ENCODE measurements around the gene PTPN20. TPM values are rescaled to one million over a fixed set of nuclear protein-coding genes. Genes with fewer than 3 reads are reported as not detected.

PTPN20 gene
- total RNA-seq, 1 experiment from 2014 or later: 9.5 TPM

DNA sequence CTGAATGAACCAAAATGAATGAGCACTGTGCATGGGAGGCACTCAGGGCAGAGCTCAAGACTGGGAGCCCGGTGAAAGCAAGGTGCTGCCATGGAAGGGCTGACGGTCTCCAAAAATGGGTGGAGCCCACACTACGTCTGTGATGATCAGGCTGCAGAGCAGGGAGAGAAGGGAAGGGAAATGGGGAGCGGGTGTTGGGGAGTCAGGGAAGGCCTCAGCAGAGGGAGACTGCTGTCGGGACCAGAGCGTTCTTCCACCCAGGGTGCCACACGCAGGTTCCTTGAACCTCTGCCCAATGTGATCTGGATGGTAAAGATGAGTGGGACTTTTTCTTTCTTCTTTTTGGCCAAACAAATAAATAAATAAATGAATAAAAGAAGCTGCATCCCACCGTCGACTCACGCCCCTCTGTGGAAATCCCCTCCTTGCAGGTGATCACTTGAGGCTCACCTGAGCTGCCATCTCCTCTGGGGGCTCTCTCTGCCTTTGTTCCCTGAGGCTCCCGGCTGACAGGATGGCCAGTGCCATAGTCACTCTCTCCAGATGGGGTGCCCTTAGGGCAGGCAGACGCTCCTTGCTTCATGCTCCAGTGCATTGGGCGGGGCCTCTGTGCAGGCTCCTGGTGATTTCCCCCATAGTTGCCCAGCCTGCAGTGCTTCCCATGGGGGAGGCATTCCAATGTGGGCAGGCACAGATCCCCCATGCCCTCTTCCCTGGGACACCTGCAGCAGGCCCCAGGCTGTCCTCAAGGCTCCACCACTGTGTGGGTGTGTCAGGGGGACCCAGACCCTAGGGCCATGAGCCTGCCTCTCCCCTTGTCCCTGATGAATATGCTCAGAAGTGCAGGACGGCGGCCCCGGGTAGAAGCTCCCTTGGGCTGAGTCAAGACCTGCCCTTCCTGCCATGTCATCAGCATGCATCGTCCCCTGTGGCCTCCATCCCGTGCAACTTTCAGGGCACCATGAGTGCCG, 131.8 kb downstream of the PTPN20 start:
- ATAC-seq (no peak), DNase-seq (ENCODE audit: low read depth, low spot score) (no peak)
- Histone ChIP-seq H3K4me3 (ENCODE audit: low read depth in 2 of 2, low read length in 2 of 2) (no peak overlapping the region), H3K9me3 (ENCODE audit: control insufficient read depth, insufficient read depth, low read depth, low read length) (no peaks in the 10 kb centered on the region), H3K27ac (ENCODE audit: low read length) (no peak overlapping the region), H3K27me3 (ENCODE audit: control insufficient read depth, insufficient read depth, low read length) (no peaks in the 10 kb centered on the region; the same call in 1 of the 2 replicates), H3K36me3 (ENCODE audit: control insufficient read depth, insufficient read depth, low read length) (no peaks in the 10 kb centered on the region), H3K4me1 (ENCODE audit: control insufficient read depth, insufficient read depth, low read length) (no peaks in the 10 kb centered on the region)
- in situ Hi-C loops (cut with HindIII; ENCODE audit: low pct_unique_long_range_greater_than_20kb, low sequenced_read_pairs): no loop called here
- POLR2A ChIA-PET: no interaction called here
- BruUV-seq (replicated peaks): no TSS peak
- no peak for TF ChIP-seq TCF7L2 (IDR thresholded peaks at IDR 0.05; ENCODE audit: low read depth, low read length)
- TF ChIP-seq, protein P1, sequence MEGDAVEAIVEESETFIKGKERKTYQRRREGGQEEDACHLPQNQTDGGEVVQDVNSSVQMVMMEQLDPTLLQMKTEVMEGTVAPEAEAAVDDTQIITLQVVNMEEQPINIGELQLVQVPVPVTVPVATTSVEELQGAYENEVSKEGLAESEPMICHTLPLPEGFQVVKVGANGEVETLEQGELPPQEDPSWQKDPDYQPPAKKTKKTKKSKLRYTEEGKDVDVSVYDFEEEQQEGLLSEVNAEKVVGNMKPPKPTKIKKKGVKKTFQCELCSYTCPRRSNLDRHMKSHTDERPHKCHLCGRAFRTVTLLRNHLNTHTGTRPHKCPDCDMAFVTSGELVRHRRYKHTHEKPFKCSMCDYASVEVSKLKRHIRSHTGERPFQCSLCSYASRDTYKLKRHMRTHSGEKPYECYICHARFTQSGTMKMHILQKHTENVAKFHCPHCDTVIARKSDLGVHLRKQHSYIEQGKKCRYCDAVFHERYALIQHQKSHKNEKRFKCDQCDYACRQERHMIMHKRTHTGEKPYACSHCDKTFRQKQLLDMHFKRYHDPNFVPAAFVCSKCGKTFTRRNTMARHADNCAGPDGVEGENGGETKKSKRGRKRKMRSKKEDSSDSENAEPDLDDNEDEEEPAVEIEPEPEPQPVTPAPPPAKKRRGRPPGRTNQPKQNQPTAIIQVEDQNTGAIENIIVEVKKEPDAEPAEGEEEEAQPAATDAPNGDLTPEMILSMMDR (IDR thresholded peaks at IDR 0.05): no peak
- TF ChIP-seq POLR2AphosphoS5 (IDR thresholded peaks at IDR 0.05; ENCODE audit: low read depth, low read length): no peak
- TF ChIP-seq SIN3A (IDR thresholded peaks at IDR 0.05; ENCODE audit: borderline replicate concordance, insufficient read depth, low read depth, low read length): no peak
- TF ChIP-seq, protein P2, sequence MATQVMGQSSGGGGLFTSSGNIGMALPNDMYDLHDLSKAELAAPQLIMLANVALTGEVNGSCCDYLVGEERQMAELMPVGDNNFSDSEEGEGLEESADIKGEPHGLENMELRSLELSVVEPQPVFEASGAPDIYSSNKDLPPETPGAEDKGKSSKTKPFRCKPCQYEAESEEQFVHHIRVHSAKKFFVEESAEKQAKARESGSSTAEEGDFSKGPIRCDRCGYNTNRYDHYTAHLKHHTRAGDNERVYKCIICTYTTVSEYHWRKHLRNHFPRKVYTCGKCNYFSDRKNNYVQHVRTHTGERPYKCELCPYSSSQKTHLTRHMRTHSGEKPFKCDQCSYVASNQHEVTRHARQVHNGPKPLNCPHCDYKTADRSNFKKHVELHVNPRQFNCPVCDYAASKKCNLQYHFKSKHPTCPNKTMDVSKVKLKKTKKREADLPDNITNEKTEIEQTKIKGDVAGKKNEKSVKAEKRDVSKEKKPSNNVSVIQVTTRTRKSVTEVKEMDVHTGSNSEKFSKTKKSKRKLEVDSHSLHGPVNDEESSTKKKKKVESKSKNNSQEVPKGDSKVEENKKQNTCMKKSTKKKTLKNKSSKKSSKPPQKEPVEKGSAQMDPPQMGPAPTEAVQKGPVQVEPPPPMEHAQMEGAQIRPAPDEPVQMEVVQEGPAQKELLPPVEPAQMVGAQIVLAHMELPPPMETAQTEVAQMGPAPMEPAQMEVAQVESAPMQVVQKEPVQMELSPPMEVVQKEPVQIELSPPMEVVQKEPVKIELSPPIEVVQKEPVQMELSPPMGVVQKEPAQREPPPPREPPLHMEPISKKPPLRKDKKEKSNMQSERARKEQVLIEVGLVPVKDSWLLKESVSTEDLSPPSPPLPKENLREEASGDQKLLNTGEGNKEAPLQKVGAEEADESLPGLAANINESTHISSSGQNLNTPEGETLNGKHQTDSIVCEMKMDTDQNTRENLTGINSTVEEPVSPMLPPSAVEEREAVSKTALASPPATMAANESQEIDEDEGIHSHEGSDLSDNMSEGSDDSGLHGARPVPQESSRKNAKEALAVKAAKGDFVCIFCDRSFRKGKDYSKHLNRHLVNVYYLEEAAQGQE (IDR thresholded peaks at IDR 0.05; ENCODE audit: insufficient read depth in 1 of 2, low read depth in 2 of 2, low read length in 1 of 2): no peak
- intact Hi-C loops (cut with micrococcal nuclease; ENCODE audit: unreplicated experiment): no loop called here
- CTCF ChIA-PET: no interaction called here

DNA sequence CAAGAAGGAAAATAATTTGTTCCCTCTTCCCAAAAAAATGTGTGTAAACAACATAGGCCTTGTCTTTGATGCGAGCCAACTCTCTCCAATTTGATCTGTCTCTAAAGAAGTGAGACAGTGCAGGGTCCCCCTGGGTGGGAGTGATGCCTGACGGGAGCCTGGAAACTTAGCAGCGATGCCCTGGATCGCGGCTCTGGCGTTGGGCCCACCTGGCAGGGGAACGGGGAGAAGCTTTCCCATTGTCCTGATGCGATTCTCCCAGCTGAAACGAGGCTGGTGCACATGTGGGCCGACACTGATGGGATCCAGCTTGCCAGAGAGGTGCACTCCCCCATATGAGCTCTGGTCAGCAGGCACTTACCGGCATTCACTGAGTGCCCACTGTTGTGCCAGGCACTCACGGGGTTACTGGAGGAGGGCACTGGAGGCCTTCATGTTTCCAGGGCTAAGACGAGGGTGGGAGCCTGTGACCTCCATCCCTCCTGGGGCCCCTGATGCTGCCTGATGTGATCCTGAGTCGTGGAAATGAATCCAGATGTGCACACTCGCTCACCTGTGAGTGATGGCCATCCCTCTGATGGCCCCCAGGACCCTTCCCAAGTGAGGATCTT, 132.8 kb downstream of the PTPN20 start:
- Histone ChIP-seq H3K36me3 (ENCODE audit: control insufficient read depth, insufficient read depth, low read length) (no peaks in the 10 kb centered on the region), H3K27ac (ENCODE audit: low read length) (no peak overlapping the region), H3K9me3 (ENCODE audit: control insufficient read depth, insufficient read depth, low read depth, low read length) (no peaks in the 10 kb centered on the region), H3K4me3 (ENCODE audit: low read depth in 2 of 2, low read length in 2 of 2) (no peak overlapping the region), H3K27me3 (ENCODE audit: control insufficient read depth, insufficient read depth, low read length) (no peaks in the 10 kb centered on the region), H3K4me1 (ENCODE audit: control insufficient read depth, insufficient read depth, low read length) (no peaks in the 10 kb centered on the region)
- no peak for DNase-seq (ENCODE audit: low read depth, low spot score)
- POLR2A ChIA-PET: no interaction called here
- TF ChIP-seq, protein P1 (IDR thresholded peaks at IDR 0.05): no peak
- TF ChIP-seq TCF7L2 (IDR thresholded peaks at IDR 0.05; ENCODE audit: low read depth, low read length): no peak
- TF ChIP-seq SIN3A (IDR thresholded peaks at IDR 0.05; ENCODE audit: borderline replicate concordance, insufficient read depth, low read depth, low read length): no peak
- TF ChIP-seq, protein P2 (IDR thresholded peaks at IDR 0.05; ENCODE audit: insufficient read depth in 1 of 2, low read depth in 2 of 2, low read length in 1 of 2): no peak
- no peak for TF ChIP-seq POLR2AphosphoS5 (IDR thresholded peaks at IDR 0.05; ENCODE audit: low read depth, low read length)
- in situ Hi-C loops (cut with HindIII; ENCODE audit: low pct_unique_long_range_greater_than_20kb, low sequenced_read_pairs) (no loop called here), intact Hi-C loops (cut with micrococcal nuclease; ENCODE audit: unreplicated experiment) (no loop called here)
- CTCF ChIA-PET: interaction anchor here (2.3 kb wide), 1 partner anchor 268 kb away, joined by 9 read pairs; no protein-coding TSS in a partner anchor
- no peak for ATAC-seq
- BruUV-seq (replicated peaks): no TSS peak

All from Panc1 (cell line).